ENCODE data around the gene RBFOX1. TPM values are rescaled to one million over a fixed set of nuclear protein-coding genes. Genes with fewer than 3 reads are reported as not detected.

The RBFOX1 gene
- total RNA-seq, 1 donor from 2014 or later, result not detected

- no peak for TF ChIP-seq CTCF (IDR thresholded peaks at IDR 0.05; ENCODE audit: insufficient read depth, low read length, poor library complexity, severe bottlenecking)
- H3K36me3 ChIP-seq (ENCODE audit: control insufficient read depth, insufficient read depth, low read length), result no peaks in the 10 kb centered on the region
- no peak overlapping the region for H3K4me3 ChIP-seq (ENCODE audit: low read depth, low read length)
- DNase-seq (ENCODE audit: low read depth), result no peak
- H3K27me3 ChIP-seq (ENCODE audit: control insufficient read depth, insufficient read depth, low read length), result no peaks in the 10 kb centered on the region
Observed at GRCh38 chr16:7452090-7452489, 119.4 kb downstream of the RBFOX1 start.

GRCh38 chr16:7456211-7456610, 123.6 kb downstream of the RBFOX1 start:
- DNase-seq (ENCODE audit: low read depth), result no peak
- H3K4me3 ChIP-seq (ENCODE audit: low read depth, low read length), result no peak overlapping the region
- H3K27me3 ChIP-seq (ENCODE audit: control insufficient read depth, insufficient read depth, low read length), result no peaks in the 10 kb centered on the region
- TF ChIP-seq CTCF (IDR thresholded peaks at IDR 0.05; ENCODE audit: insufficient read depth, low read length, poor library complexity, severe bottlenecking), result no peak
- H3K36me3 ChIP-seq (ENCODE audit: control insufficient read depth, insufficient read depth, low read length), result no peaks in the 10 kb centered on the region

GRCh38 chr16:7458144-7458543, 125.5 kb downstream of the RBFOX1 start:
- Histone ChIP-seq H3K27me3 (ENCODE audit: control insufficient read depth, insufficient read depth, low read length) (no peaks in the 10 kb centered on the region), H3K36me3 (ENCODE audit: control insufficient read depth, insufficient read depth, low read length) (no peaks in the 10 kb centered on the region), H3K4me3 (ENCODE audit: low read depth, low read length) (no peak overlapping the region)
- no peak for TF ChIP-seq CTCF (IDR thresholded peaks at IDR 0.05; ENCODE audit: insufficient read depth, low read length, poor library complexity, severe bottlenecking)
- no peak for DNase-seq (ENCODE audit: low read depth)

GRCh38 chr16:7470344-7470743, 137.7 kb downstream of the RBFOX1 start:
- Histone ChIP-seq H3K36me3 (ENCODE audit: control insufficient read depth, insufficient read depth, low read length) (no peaks in the 10 kb centered on the region), H3K27me3 (ENCODE audit: control insufficient read depth, insufficient read depth, low read length) (no peaks in the 10 kb centered on the region), H3K4me3 (ENCODE audit: low read depth, low read length) (no peak overlapping the region)
- DNase-seq (ENCODE audit: low read depth), result no peak
- no peak for TF ChIP-seq CTCF (IDR thresholded peaks at IDR 0.05; ENCODE audit: insufficient read depth, low read length, poor library complexity, severe bottlenecking)

GRCh38 chr16:7471268-7471667, 138.6 kb downstream of the RBFOX1 start:
- no peak for DNase-seq (ENCODE audit: low read depth)
- no peak for TF ChIP-seq CTCF (IDR thresholded peaks at IDR 0.05; ENCODE audit: insufficient read depth, low read length, poor library complexity, severe bottlenecking)
- no peak overlapping the region for H3K4me3 ChIP-seq (ENCODE audit: low read depth, low read length)
- no peaks in the 10 kb centered on the region for H3K27me3 ChIP-seq (ENCODE audit: control insufficient read depth, insufficient read depth, low read length)
- no peaks in the 10 kb centered on the region for H3K36me3 ChIP-seq (ENCODE audit: control insufficient read depth, insufficient read depth, low read length)

- no peak for DNase-seq (ENCODE audit: low read depth)
- H3K27me3 ChIP-seq (ENCODE audit: control insufficient read depth, insufficient read depth, low read length), result no peaks in the 10 kb centered on the region
- no peak overlapping the region for H3K4me3 ChIP-seq (ENCODE audit: low read depth, low read length)
- TF ChIP-seq CTCF (IDR thresholded peaks at IDR 0.05; ENCODE audit: insufficient read depth, low read length, poor library complexity, severe bottlenecking), result no peak
- H3K36me3 ChIP-seq (ENCODE audit: control insufficient read depth, insufficient read depth, low read length), result no peaks in the 10 kb centered on the region
Observed at GRCh38 chr16:7482032-7482431, 149.4 kb downstream of the RBFOX1 start.
